DMS153 (cell line): Measurements from ENCODE around the gene SLC16A4.
"Not testable (repeated sequence)": the region's sequence is repeated elsewhere in the genome, so short reads cannot be mapped to it uniquely, and the experiment has no call there.

Experiments used
- DNase-seq: peaks from one replicate; lab custom pipeline; 2025; lab: John Stamatoyannopoulos, UW

SLC16A4 gene

GRCh38 chr1:110390692-110391245, at the start of gene SLC16A4:
Gene SLC16A4 (minus strand): TSS chr1:110391026. CDS start chr1:110389323, 1,703 bp downstream.
- no peak for DNase-seq

- DNase-seq, result not testable (repeated sequence)
Measured at GRCh38 chr1:110439873-110440272, 49.0 kb upstream of the SLC16A4 start.

- DNase-seq, result no peak
Measured at GRCh38 chr1:110438893-110439292, 48.1 kb upstream of the SLC16A4 start.

- not testable (repeated sequence) for DNase-seq
Measured at GRCh38 chr1:110437645-110438299, 46.9 kb upstream of the SLC16A4 start.

GRCh38 chr1:110436635-110437034, 45.8 kb upstream of the SLC16A4 start:
- no peak for DNase-seq

- DNase-seq, result no peak
Measured at GRCh38 chr1:110434946-110435345, 44.1 kb upstream of the SLC16A4 start.

GRCh38 chr1:110433803-110434202, 43.0 kb upstream of the SLC16A4 start:
- DNase-seq, result no peak

- DNase-seq, result no peak
Measured at GRCh38 chr1:110433213-110433612, 42.4 kb upstream of the SLC16A4 start.

GRCh38 chr1:110430901-110431300, 40.1 kb upstream of the SLC16A4 start:
- DNase-seq, result no peak

GRCh38 chr1:110430366-110430765, 39.5 kb upstream of the SLC16A4 start:
- no peak for DNase-seq

GRCh38 chr1:110428946-110429345, 38.1 kb upstream of the SLC16A4 start:
- DNase-seq, result no peak

GRCh38 chr1:110426854-110427253, 36.0 kb upstream of the SLC16A4 start:
- DNase-seq, result no peak

GRCh38 chr1:110425612-110426152, 34.9 kb upstream of the SLC16A4 start:
- DNase-seq, result no peak

GRCh38 chr1:110424699-110425611, 34.1 kb upstream of the SLC16A4 start:
- DNase-seq, result no peak

- no peak for DNase-seq
Measured at GRCh38 chr1:110420874-110421793, 30.3 kb upstream of the SLC16A4 start.

- DNase-seq, result no peak
Measured at GRCh38 chr1:110420023-110420662, 29.3 kb upstream of the SLC16A4 start.

- DNase-seq, result no peak
Measured at GRCh38 chr1:110418729-110419128, 27.9 kb upstream of the SLC16A4 start.

GRCh38 chr1:110413045-110413444, 22.2 kb upstream of the SLC16A4 start:
- DNase-seq, result not testable (repeated sequence)

- peak; percentile 3 for DNase-seq
Measured at GRCh38 chr1:110412576-110412975, 21.8 kb upstream of the SLC16A4 start.

- no peak for DNase-seq
Measured at GRCh38 chr1:110411173-110411735, 20.4 kb upstream of the SLC16A4 start.

GRCh38 chr1:110409316-110409715, 18.5 kb upstream of the SLC16A4 start:
- DNase-seq, result no peak
